ENCODE measurements around the gene TMEM132D.
A peak's percentile ranks its signal among the peaks of the same experiment; 100 is the strongest.

The TMEM132D gene

DNA sequence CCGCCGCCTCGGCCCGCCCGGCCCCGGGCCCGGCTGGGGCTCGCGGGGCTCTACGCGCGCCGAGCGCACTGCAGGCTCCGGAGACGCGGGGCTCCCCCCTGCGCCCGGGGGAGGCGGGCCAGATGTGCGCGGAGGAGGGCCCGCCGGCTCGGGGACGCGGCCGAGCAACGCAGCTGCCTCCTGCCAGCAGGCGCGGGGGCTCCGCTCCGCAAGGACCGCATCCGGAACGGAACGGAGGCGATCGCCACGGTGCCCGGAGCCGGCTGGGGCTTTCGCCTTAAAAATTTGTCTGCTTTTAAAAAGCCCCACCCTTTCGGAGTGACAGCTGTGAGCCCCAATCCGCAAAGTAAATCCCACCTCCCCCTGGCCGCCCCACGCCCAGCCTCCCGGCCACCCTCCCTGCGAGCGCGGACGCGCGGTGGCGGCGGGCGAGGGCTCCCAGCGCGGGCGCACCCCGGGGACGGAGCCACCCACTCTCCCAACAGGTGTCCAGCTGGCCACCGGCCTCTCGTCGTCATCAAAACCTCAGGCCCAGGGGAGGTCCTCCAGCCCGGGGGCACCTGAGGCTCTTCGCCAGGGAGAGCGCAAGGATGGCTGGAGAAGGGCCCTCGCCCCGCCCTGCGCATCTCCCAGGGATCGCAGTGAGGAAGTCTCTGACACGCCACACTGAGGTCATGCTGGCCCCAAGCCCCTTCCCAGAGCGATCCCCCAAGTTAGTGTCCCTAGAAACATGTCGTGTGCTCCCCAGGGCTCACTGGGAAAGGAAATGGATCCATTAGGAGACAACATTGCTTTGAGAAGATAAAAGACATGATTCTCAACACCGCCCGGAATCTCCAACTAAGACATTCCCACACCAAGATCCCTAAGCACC, at the start of gene TMEM132D:
Gene TMEM132D, minus strand, starts transcription at position 70 of the 874 bp plus-strand sequence.
- no peak for DNase-seq (ENCODE audit: low read depth)
- H3K4me3 ChIP-seq (ENCODE audit: low read depth, low read length): no peak within 1 kb of the TSS
- TF ChIP-seq, protein P1, sequence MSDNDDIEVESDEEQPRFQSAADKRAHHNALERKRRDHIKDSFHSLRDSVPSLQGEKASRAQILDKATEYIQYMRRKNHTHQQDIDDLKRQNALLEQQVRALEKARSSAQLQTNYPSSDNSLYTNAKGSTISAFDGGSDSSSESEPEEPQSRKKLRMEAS (IDR thresholded peaks at IDR 0.05; ENCODE audit: low read depth, low read length): no peak
- TF ChIP-seq, protein P2, sequence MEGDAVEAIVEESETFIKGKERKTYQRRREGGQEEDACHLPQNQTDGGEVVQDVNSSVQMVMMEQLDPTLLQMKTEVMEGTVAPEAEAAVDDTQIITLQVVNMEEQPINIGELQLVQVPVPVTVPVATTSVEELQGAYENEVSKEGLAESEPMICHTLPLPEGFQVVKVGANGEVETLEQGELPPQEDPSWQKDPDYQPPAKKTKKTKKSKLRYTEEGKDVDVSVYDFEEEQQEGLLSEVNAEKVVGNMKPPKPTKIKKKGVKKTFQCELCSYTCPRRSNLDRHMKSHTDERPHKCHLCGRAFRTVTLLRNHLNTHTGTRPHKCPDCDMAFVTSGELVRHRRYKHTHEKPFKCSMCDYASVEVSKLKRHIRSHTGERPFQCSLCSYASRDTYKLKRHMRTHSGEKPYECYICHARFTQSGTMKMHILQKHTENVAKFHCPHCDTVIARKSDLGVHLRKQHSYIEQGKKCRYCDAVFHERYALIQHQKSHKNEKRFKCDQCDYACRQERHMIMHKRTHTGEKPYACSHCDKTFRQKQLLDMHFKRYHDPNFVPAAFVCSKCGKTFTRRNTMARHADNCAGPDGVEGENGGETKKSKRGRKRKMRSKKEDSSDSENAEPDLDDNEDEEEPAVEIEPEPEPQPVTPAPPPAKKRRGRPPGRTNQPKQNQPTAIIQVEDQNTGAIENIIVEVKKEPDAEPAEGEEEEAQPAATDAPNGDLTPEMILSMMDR (IDR thresholded peaks at IDR 0.05; ENCODE audit: low read depth, low read length): no peak
- TF ChIP-seq MYC (IDR thresholded peaks at IDR 0.05; ENCODE audit: low read depth, low read length) (no peak), POLR2A (IDR thresholded peaks at IDR 0.05; ENCODE audit: extremely low read depth, insufficient read length) (no peak)

DNA sequence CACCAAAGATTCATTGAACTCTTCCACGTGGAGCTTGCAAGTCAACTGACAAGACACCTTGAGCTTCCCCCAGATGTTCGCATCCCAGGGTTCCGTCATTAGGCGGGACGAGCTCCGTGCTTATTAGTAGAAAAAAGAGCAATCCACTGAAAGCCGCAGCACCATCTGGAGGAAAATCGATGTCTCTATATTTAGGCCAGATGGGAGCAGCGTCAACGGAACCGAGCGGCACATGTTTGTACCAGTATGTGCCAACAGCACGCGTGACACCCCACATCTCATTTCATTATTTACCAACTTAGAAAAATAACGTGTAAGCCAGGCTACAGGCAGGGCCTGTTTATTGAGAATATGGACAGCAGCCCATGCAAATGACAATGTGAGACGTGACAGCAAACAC, 45.8 kb upstream of the TMEM132D start:
- TF ChIP-seq POLR2A (IDR thresholded peaks at IDR 0.05; ENCODE audit: extremely low read depth, insufficient read length): no peak
- TF ChIP-seq, protein P1 (IDR thresholded peaks at IDR 0.05; ENCODE audit: low read depth, low read length): no peak

DNA sequence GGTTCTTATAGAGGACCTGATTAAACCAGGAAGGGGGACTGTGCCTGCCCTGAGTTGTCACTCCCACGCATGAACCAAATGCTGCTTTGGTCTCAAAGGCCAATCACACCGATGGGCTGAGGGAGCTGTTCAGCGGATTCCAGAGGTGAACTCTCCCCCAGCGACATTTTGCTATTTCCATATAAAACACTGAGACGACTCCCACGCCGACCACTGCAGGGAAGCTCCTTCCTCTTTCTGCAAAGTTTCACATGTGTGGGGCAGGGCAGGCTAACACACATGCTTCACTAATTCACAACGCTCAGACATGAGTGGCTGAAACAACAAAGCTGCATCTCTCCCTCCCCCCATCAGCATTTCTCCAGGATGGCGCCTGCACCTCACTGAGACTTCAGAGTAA, 37.8 kb upstream of the TMEM132D start:
- H3K4me3 ChIP-seq (ENCODE audit: low read depth, low read length): no peak overlapping the region
- DNase-seq (ENCODE audit: low read depth): peak; percentile 62
- TF ChIP-seq, protein P2 (IDR thresholded peaks at IDR 0.05; ENCODE audit: low read depth, low read length): no peak
- TF ChIP-seq POLR2A (IDR thresholded peaks at IDR 0.05; ENCODE audit: extremely low read depth, insufficient read length): no peak
- TF ChIP-seq MYC (IDR thresholded peaks at IDR 0.05; ENCODE audit: low read depth, low read length): no peak; the same call in 1 of the 2 replicates
- TF ChIP-seq, protein P1 (IDR thresholded peaks at IDR 0.05; ENCODE audit: low read depth, low read length): peak; percentile 28; the same call in 1 of the 2 replicates

More for the DNA sequence above, 45.8 kb upstream of the TMEM132D start:
- no peak overlapping the region for H3K4me3 ChIP-seq (ENCODE audit: low read depth, low read length)
- no peak for DNase-seq (ENCODE audit: low read depth)

DNA sequence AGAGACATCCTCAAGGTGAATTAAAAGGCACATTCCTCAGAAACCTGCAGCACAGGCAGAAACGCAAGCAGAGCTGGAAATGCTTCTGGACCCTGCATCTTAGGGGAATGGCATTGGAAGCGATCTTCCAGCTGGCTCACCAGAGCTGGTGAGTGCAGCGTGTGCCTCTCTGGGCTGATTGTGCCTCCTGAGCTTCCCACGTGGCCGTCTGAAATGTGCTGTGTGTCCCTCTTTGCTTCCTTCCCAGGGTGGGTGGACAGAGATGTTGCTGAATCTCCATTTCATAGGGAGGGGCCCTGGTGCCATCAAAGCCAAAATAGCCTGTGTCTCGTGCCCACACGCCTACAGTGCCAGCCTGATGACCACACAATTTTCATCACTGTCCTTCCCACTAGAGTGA, 34.3 kb upstream of the TMEM132D start:
- no peak for DNase-seq (ENCODE audit: low read depth)
- no peak overlapping the region for H3K4me3 ChIP-seq (ENCODE audit: low read depth, low read length)
- TF ChIP-seq MYC (IDR thresholded peaks at IDR 0.05; ENCODE audit: low read depth, low read length) (no peak), POLR2A (IDR thresholded peaks at IDR 0.05; ENCODE audit: extremely low read depth, insufficient read length) (no peak)
- TF ChIP-seq, protein P2 (IDR thresholded peaks at IDR 0.05; ENCODE audit: low read depth, low read length): no peak
- TF ChIP-seq, protein P1 (IDR thresholded peaks at IDR 0.05; ENCODE audit: low read depth, low read length): no peak

DNA sequence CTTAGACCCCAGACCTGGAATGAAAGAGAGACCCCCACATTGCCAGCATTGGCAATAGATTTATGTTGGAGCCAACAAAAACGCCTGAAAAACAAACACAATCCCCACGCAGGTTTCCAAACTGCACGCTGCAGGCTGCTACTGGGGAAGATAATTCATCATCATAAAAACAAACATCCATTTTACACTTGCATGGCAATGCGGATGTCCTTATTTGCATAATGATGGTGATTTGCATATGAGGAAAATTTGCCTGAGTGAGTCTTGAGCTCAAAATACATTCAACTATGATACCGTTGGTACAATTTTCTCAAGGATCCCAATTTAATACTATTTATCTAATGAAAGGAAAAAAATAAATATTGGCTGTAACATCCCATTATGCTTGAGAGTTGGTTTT, 33.6 kb upstream of the TMEM132D start:
- TF ChIP-seq, protein P1 (IDR thresholded peaks at IDR 0.05; ENCODE audit: low read depth, low read length): no peak
- no peak for TF ChIP-seq POLR2A (IDR thresholded peaks at IDR 0.05; ENCODE audit: extremely low read depth, insufficient read length)
- TF ChIP-seq MYC (IDR thresholded peaks at IDR 0.05; ENCODE audit: low read depth, low read length): no peak
- TF ChIP-seq, protein P2 (IDR thresholded peaks at IDR 0.05; ENCODE audit: low read depth, low read length): no peak
- no peak overlapping the region for H3K4me3 ChIP-seq (ENCODE audit: low read depth, low read length)
- no peak for DNase-seq (ENCODE audit: low read depth)

DNA sequence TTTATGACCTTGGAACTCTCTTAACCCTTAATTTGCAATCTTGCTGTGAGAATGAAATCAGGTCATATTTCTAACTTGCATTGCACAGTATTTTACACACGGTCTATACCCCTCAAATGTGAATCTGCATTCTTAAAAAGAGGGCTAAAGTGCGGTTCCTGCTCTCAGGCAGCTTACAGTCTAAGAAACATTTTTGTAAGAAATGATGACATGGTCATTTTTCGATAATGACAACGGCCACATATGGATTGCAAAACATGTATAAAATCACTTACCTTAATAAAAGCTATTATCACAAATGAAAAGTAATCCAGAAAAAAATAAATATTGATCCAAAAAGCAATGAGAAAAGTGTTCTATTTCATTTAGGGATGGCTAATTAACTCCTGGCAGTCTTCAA, 24.8 kb upstream of the TMEM132D start:
- TF ChIP-seq, protein P1 (IDR thresholded peaks at IDR 0.05; ENCODE audit: low read depth, low read length): no peak
- TF ChIP-seq, protein P2 (IDR thresholded peaks at IDR 0.05; ENCODE audit: low read depth, low read length): no peak
- TF ChIP-seq POLR2A (IDR thresholded peaks at IDR 0.05; ENCODE audit: extremely low read depth, insufficient read length) (no peak), MYC (IDR thresholded peaks at IDR 0.05; ENCODE audit: low read depth, low read length) (no peak)
- DNase-seq (ENCODE audit: low read depth): no peak
- no peak overlapping the region for H3K4me3 ChIP-seq (ENCODE audit: low read depth, low read length)
